GM21825 (cell line): ENCODE results near the gene TNFRSF18.
"Not testable (repeated sequence)": the region's sequence is repeated elsewhere in the genome, so short reads cannot be mapped to it uniquely, and the experiment has no call there.

Experiments used
- ATAC-seq: cut with Tn5 transposase; IDR thresholded peaks from one replicate; pipeline ENCODE4 v1.9.1; 2021; ENCODE audit warnings: mild to moderate bottlenecking, moderate library complexity; ENCODE audit not compliant: unreplicated experiment

TNFRSF18 gene

GRCh38 chr1:1179983-1180861 is 26.2 kb downstream of the TNFRSF18 start:
- no peak for ATAC-seq

- ATAC-seq: no peak
These were observed 26.9 kb downstream of the TNFRSF18 start for GRCh38 chr1:1179346-1179982.

- ATAC-seq: no peak
These were observed 27.5 kb downstream of the TNFRSF18 start for GRCh38 chr1:1178794-1179331.

- ATAC-seq: no peak
These were observed 28.8 kb downstream of the TNFRSF18 start for GRCh38 chr1:1177452-1178206.

GRCh38 chr1:1176931-1177330 is 29.5 kb downstream of the TNFRSF18 start:
- no peak for ATAC-seq

- ATAC-seq: not testable (repeated sequence)
These were observed 30.2 kb downstream of the TNFRSF18 start for GRCh38 chr1:1176063-1176761.

- ATAC-seq: no peak
These were observed 30.9 kb downstream of the TNFRSF18 start for GRCh38 chr1:1175221-1176062.

- ATAC-seq: no peak
These were observed 32.5 kb downstream of the TNFRSF18 start, which contains the start of gene TTLL10 for GRCh38 chr1:1173793-1174415. Gene TTLL10, plus strand, starts transcription at chr1:1173880. Its CDS starts 5,336 bp downstream, at chr1:1179216.

- ATAC-seq: no peak
These were observed 33.2 kb downstream of the TNFRSF18 start for GRCh38 chr1:1173061-1173792.

- no peak for ATAC-seq
These were observed 34.6 kb downstream of the TNFRSF18 start for GRCh38 chr1:1171546-1172340.

- ATAC-seq: no peak
These were observed 35.2 kb downstream of the TNFRSF18 start for GRCh38 chr1:1171161-1171545.

- ATAC-seq: no peak
These were observed 35.9 kb downstream of the TNFRSF18 start for GRCh38 chr1:1170215-1171091.

GRCh38 chr1:1169429-1170214 is 36.8 kb downstream of the TNFRSF18 start:
- ATAC-seq: no peak

GRCh38 chr1:1168451-1169411 is 37.7 kb downstream of the TNFRSF18 start:
- no peak for ATAC-seq
